Measurements from ENCODE around the gene IRS2. TPM values are rescaled to one million over a fixed set of nuclear protein-coding genes. Genes with fewer than 3 reads are reported as not detected.

The IRS2 gene
- total and polyA plus RNA-seq, 2 of the 8 experiments (the other 6 are each of a cell fraction or from before 2014, with no cell fraction given): 2.6 to 17.0 TPM

GRCh38 chr13:109737046-109737573 lies 49.3 kb downstream of the IRS2 start:
- H3K79me1 ChIP-seq (ENCODE audit: low read depth, low read length): no peaks in the 10 kb centered on the region
- no peak overlapping the region for H3K9ac ChIP-seq (replicated peaks in 1 of 4; ENCODE audit: extremely low read depth in 1 of 4, low read depth in 3 of 4, low read length in 3 of 4)
- no peak for DNase-seq (ENCODE audit: low read depth in 1 of 2, low spot score in 2 of 2)
- no peak overlapping the region for H2BK120ac ChIP-seq (replicated peaks; ENCODE audit: low read depth, low read length)
- H3K27ac ChIP-seq (ENCODE audit: low read depth, low read length): no peak overlapping the region
- H3K4me1 ChIP-seq (replicated peaks in 1 of 4; ENCODE audit: control insufficient read depth in 3 of 4, insufficient read depth in 4 of 4, low read length in 3 of 4): no peaks in the 10 kb centered on the region
- H3K79me2 ChIP-seq (ENCODE audit: control insufficient read depth in 1 of 2, insufficient read depth in 2 of 2, low read length in 2 of 2): no peaks in the 10 kb centered on the region
- H3K4me3 ChIP-seq (ENCODE audit: extremely low read depth in 1 of 4, insufficient read depth in 2 of 4, low read depth in 3 of 4, low read length in 4 of 4): no peak overlapping the region
- H2BK15ac ChIP-seq (ENCODE audit: low read length): no peak overlapping the region
- no peak overlapping the region for H3K56ac ChIP-seq (replicated peaks; ENCODE audit: insufficient read length, low read depth, low read length)
- CTCF ChIA-PET (ENCODE audit: partially characterized antibody): no interaction called here
- no peak overlapping the region for H2BK5ac ChIP-seq (ENCODE audit: low read depth, low read length)
- H2AFZ ChIP-seq (ENCODE audit: low read length): no peak overlapping the region
- no peaks in the 10 kb centered on the region for H3K27me3 ChIP-seq (replicated peaks in 1 of 4; ENCODE audit: control insufficient read depth in 3 of 4, extremely low read depth in 1 of 4, insufficient read depth in 3 of 4, low read length in 3 of 4)
- H3K9me3 ChIP-seq (ENCODE audit: insufficient read depth in 2 of 2, low read depth in 1 of 2, low read length in 1 of 2): no peaks in the 10 kb centered on the region; a peak in 1 of 4 replicates
- no peak overlapping the region for H3K18ac ChIP-seq (ENCODE audit: extremely low read depth, low read length)
- no peaks in the 10 kb centered on the region for H3K23me2 ChIP-seq (ENCODE audit: low read depth, low read length)
- no peak overlapping the region for H4K91ac ChIP-seq (replicated peaks; ENCODE audit: insufficient read length, low read length)
- H2AK5ac ChIP-seq (ENCODE audit: low read depth, low read length): no peak overlapping the region
- H3K4ac ChIP-seq (replicated peaks; ENCODE audit: insufficient read length, low read depth, low read length): no peak overlapping the region
- no peak overlapping the region for H2BK20ac ChIP-seq (ENCODE audit: low read length)
- no peak overlapping the region for H4K5ac ChIP-seq (ENCODE audit: insufficient read length, low read depth, low read length)
- POLR2A ChIA-PET (ENCODE audit: partially characterized antibody): no interaction called here
- H3K36me3 ChIP-seq (ENCODE audit: control insufficient read depth in 2 of 4, insufficient read depth in 4 of 4, low read length in 3 of 4): no peaks in the 10 kb centered on the region
- no peak overlapping the region for H3K23ac ChIP-seq (ENCODE audit: insufficient read length)
- no peak overlapping the region for H4K8ac ChIP-seq (ENCODE audit: extremely low read depth, insufficient read depth, low read length)
- no peak overlapping the region for H3K4me2 ChIP-seq (ENCODE audit: insufficient read depth in 1 of 2, low read depth in 2 of 2, low read length in 2 of 2)
- WGBS, 2 experiments (ENCODE audit: extremely low coverage in 1 of 2, insufficient coverage in 1 of 2, insufficient read length in 1 of 2, insufficient replicate concordance in 2 of 2, low coverage in 1 of 2, low lambda C conversion rate in 2 of 2, missing lambda C conversion rate in 1 of 2): 90% methylated on average over 13 of the region's 13 CpGs; no CpG with 5 or more reads in 1 of the 2 experiments
- no peaks in the 10 kb centered on the region for H4K20me1 ChIP-seq (replicated peaks in 1 of 2; ENCODE audit: control insufficient read depth in 1 of 2, insufficient read depth in 2 of 2, low read length in 2 of 2)
- H2BK12ac ChIP-seq (ENCODE audit: low read depth, low read length): no peak overlapping the region
- FAIRE-seq: no peak
- H3K14ac ChIP-seq (ENCODE audit: insufficient read length): no peak overlapping the region
- no peak for TF ChIP-seq EP300 (IDR thresholded peaks at IDR 0.05; ENCODE audit: borderline replicate concordance in 1 of 2, low read depth in 2 of 2, low read length in 2 of 2)
- TF ChIP-seq E2F6 (IDR thresholded peaks at IDR 0.05): no peak
- TF ChIP-seq HDAC2 (IDR thresholded peaks at IDR 0.05; ENCODE audit: borderline replicate concordance in 1 of 2, low read depth in 2 of 2, low read length in 2 of 2): no peak
- no peak for TF ChIP-seq POLR2A (IDR thresholded peaks at IDR 0.05; ENCODE audit: control extremely low read depth in 1 of 2, low read depth in 2 of 2, low read length in 2 of 2)
- TF ChIP-seq KDM1A (IDR thresholded peaks at IDR 0.05; ENCODE audit: borderline replicate concordance, low read length): no peak
- TF ChIP-seq TEAD4 (IDR thresholded peaks at IDR 0.05; ENCODE audit: low read depth, low read length): no peak
- TF ChIP-seq MAFK (IDR thresholded peaks at IDR 0.05; ENCODE audit: low read depth, low read length): no peak
- TF ChIP-seq GABPA (IDR thresholded peaks at IDR 0.05; ENCODE audit: borderline replicate concordance, insufficient read depth, low read length): no peak
- no peak for TF ChIP-seq CTCF (IDR thresholded peaks at IDR 0.05; ENCODE audit: control extremely low read depth in 1 of 3, insufficient read depth in 1 of 3, low read depth in 1 of 3, low read length in 3 of 3)
- TF ChIP-seq TAF1 (IDR thresholded peaks at IDR 0.05; ENCODE audit: low read depth, low read length): no peak
- no peak for TF ChIP-seq GTF2F1 (IDR thresholded peaks at IDR 0.05; ENCODE audit: borderline replicate concordance, low read depth, low read length)

All from H1 (cell line).